ENCODE measurements around the gene FBXO10.

GRCh38 chr9:37549527-37549926 lies 26.7 kb downstream of the FBXO10 start:
- TF ChIP-seq CTCF (IDR thresholded peaks at IDR 0.05): no peak
- no peak for TF ChIP-seq POLR2A (IDR thresholded peaks at IDR 0.05)

Measured in heart left ventricle (tissue), 13 donors.